T-helper 17 cell (primary cell): ENCODE results near the gene AMER1. TPM values are rescaled to one million over a fixed set of nuclear protein-coding genes. Genes with fewer than 3 reads are reported as not detected.
A peak's percentile ranks its signal among the peaks of the same experiment; 100 is the strongest.

ENCODE experiments used
- ATAC-seq: fragments of 150-1000 bp; cut with Tn5 transposase; 2 replicates; pipeline ENCODE4 v1.10.0; 2021; ENCODE audit warnings: mild to moderate bottlenecking, moderate library complexity
- DNase-seq, 3 donors: peaks; one replicate each; pipeline versions ENCODE4 v3.0.0 to v3.0.0-alpha.2; 2020 to 2021
- H3K9me3 ChIP-seq: one replicate; pipeline ENCODE4 v1.7.0; 2013; ENCODE audit warnings: low read length, mild to moderate bottlenecking; ENCODE audit not compliant: control insufficient read depth, poor library complexity, severe bottlenecking
- H3K27ac Mint-ChIP-seq: one replicate; pipeline ENCODE4 v1.8.0; 2022; ENCODE audit warnings: mild to moderate bottlenecking, moderate library complexity, mixed read lengths
- H3K27me3 Mint-ChIP-seq: one replicate; pipeline ENCODE4 v1.8.0; 2022; ENCODE audit warnings: mixed read lengths
- H3K36me3 Mint-ChIP-seq: one replicate; pipeline ENCODE4 v1.8.0; 2022; ENCODE audit warnings: low read depth, mixed read lengths
- H3K4me1 Mint-ChIP-seq: one replicate; pipeline ENCODE4 v1.8.0; 2022; ENCODE audit warnings: mild to moderate bottlenecking, mixed read lengths
- H3K4me3 Mint-ChIP-seq: one replicate; pipeline ENCODE4 v1.8.0; 2022; ENCODE audit warnings: mild to moderate bottlenecking, moderate library complexity, mixed read lengths
- total RNA-seq, 4 donors: library from RNA in 2 of 4; stranded (reverse) in 2 of 4; gene quantifications; one replicate each; pipeline ENCODE4 v1.2.3 and lab custom pipeline; 2022 to 2026

The AMER1 gene
- total RNA-seq, 2 donors from 2014 or later: 3.2 to 3.8 TPM

DNA sequence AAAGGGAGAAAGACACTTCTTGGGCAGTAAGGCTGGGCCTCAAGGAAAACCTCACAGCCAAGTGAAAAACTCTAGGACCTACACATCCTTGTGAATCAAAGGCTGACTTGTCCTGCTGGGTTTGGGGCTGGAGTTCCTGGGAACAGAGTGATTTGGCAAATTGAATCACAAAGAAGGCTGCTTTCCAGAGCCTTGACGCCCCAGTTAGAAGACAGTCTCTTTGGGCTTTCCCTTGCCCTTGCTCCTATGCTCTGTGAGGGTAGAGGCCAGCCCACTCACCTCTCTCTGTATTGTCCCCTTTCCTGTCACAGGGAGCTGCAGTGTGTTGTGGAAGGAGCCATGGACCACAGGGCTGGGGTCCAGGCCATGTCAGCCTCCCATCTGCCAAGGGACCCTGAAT lies 9.6 kb downstream of the AMER1 start:
- peaks cover 4% of the 10 kb centered on the region for H3K4me1 Mint-ChIP-seq
- ATAC-seq (no peak), DNase-seq (no peak)
- H3K27me3 Mint-ChIP-seq: no peaks in the 10 kb centered on the region
- H3K4me3 Mint-ChIP-seq: no peak overlapping the region
- H3K27ac Mint-ChIP-seq: no peak overlapping the region
- H3K9me3 ChIP-seq: no peaks in the 10 kb centered on the region
- H3K36me3 Mint-ChIP-seq: peaks cover 4% of the 10 kb centered on the region

DNA sequence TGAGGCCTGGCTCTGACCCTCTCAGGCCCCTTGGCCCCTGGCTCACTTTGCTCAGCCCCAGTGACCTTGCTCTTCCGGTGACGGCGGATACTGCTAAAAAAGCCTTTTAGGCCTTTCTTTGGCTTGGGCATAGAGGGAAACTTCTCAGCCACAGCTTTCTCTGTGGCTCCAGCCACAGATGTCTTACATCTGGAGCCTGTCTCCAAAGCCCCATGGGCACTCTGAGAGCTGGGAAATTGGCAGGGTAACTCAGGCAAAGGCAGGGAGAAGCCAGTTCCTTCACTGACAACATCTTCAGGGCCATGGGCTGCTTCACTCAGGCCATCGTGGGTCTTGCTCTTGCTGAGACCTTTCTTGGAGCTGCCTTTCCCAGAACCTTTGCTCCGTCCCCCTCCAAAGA lies 12.8 kb downstream of the AMER1 start:
- peak overlapping the region; percentile 61 for H3K27ac Mint-ChIP-seq
- H3K4me3 Mint-ChIP-seq: no peak overlapping the region
- no peaks in the 10 kb centered on the region for H3K4me1 Mint-ChIP-seq
- DNase-seq: no peak
- H3K9me3 ChIP-seq: no peaks in the 10 kb centered on the region
- H3K36me3 Mint-ChIP-seq: peaks cover 4% of the 10 kb centered on the region
- no peaks in the 10 kb centered on the region for H3K27me3 Mint-ChIP-seq
- no peak for ATAC-seq

DNA sequence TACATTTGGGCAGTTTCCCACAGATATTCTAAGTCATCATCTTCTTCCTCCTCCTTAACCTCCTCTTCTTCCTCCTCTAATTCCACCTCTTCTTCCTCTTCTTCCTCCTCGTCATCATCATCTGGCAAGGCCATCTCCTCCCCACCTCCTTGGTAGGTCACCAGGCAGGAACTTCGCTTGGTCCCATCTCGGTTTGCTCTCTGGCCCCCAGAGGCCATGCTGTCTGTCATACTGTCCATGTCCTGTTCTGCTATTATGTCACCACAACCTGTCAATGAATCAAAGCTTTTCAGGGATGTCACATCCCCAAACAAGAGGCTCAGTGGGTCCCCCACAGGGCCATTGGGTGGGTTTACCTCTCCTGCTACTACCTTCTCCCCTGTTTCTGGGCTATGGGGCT lies 13.5 kb downstream of the AMER1 start:
- ATAC-seq (no peak), DNase-seq (no peak)
- Mint-ChIP-seq H3K36me3 (peaks cover 4% of the 10 kb centered on the region), H3K27me3 (no peaks in the 10 kb centered on the region), H3K27ac (peak overlapping the region; percentile 39), H3K4me1 (no peaks in the 10 kb centered on the region), H3K4me3 (no peak overlapping the region)
- H3K9me3 ChIP-seq: no peaks in the 10 kb centered on the region

DNA sequence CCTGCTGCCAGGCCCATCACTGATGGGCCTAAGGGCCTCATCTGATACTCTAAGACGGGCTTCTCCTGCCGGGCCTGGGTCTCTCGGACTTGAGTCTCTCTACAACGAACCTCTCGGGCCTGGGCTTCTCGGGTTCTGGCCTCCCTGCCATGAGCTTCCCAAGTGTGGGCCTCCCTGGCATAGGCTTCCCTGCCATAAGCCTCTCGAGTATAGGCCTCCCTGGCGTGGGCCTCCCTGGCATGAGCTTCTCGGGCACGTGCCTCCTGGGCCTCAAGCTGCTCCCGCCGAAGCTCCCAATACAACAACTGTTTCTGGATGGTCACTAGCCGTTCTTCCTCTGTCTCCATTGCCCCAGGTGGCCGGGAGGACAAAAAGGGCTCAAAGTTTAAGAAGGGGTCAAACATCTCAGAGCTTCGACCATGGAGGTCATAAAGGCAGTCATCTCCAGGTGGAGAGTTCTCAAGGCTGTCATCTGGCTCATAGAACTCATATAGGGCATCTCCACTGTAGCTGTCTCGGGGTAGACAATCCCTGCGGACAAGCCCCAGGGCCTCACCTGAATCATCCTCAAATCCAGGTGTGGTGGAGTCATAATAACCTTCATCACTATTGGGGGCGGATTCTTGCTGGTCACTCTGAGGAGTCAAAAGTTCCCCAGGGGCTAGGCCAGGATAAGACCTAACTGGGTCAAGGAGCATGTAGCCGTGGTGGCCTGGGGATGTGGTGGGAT lies 14.1 kb downstream of the AMER1 start:
- no peaks in the 10 kb centered on the region for H3K4me1 Mint-ChIP-seq
- no peak for DNase-seq
- no peak for ATAC-seq

DNA sequence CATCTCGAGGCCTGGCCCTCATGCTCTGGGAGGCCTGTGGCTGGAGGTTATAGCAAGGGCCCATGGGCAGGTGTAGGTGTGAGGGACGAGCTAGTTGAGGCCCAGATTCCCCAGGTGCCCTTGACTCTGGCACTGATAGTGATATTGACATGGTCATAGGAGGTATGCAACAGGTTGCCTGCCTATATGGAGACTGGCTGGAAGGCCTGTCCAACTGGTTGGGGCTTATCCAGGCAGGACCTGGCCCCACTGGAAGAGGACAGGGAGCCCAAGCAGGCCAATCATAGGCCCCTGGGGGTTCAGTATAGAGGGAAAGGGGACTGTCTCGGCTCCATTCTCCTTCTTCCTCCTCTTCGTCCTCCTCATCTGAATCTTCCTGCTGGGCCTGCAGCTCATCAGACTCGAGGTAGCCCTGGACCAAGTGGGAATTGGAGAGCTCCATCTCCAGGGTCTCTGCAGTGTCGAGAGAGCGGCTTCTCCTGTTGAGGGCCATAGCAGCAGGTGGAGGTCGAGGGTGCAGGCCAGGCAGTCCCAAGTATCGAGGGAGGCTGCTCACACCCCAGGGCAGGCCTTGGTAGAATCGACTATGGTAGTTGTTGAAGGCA lies 15.3 kb downstream of the AMER1 start:
- no peak overlapping the region for H3K4me3 Mint-ChIP-seq
- no peaks in the 10 kb centered on the region for H3K9me3 ChIP-seq
- peaks cover 4% of the 10 kb centered on the region for H3K36me3 Mint-ChIP-seq
- ATAC-seq (no peak), DNase-seq (no peak)
- no peaks in the 10 kb centered on the region for H3K4me1 Mint-ChIP-seq
- no peaks in the 10 kb centered on the region for H3K27me3 Mint-ChIP-seq
- H3K27ac Mint-ChIP-seq: no peak overlapping the region

More for the DNA sequence above, 14.1 kb downstream of the AMER1 start:
- peak overlapping the region; percentile 39 for H3K27ac Mint-ChIP-seq
- no peaks in the 10 kb centered on the region for H3K27me3 Mint-ChIP-seq
- H3K4me3 Mint-ChIP-seq: no peak overlapping the region
- peaks cover 4% of the 10 kb centered on the region for H3K36me3 Mint-ChIP-seq
- no peaks in the 10 kb centered on the region for H3K9me3 ChIP-seq

DNA sequence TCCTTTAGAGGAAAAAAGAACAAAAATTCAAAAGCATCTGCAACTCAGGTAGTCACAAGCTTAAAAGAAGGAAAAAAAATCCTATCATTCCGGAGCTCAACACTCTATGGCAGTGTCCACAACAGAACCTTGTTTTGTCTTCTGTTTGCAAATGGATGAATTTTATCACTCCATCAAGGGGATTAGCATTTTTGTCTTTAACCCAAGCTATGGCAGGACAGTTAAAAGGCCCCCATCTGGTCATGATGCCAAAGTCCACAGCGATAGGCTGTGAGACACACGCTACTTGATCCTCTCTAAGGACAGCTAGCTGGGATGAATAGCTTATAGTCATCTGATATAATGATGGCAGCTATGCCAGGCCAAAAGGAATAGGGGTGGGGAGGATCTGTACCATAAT lies 16.6 kb downstream of the AMER1 start:
- H3K9me3 ChIP-seq: no peaks in the 10 kb centered on the region
- Mint-ChIP-seq H3K27me3 (no peaks in the 10 kb centered on the region), H3K4me3 (no peak overlapping the region), H3K36me3 (peaks cover 4% of the 10 kb centered on the region), H3K4me1 (no peaks in the 10 kb centered on the region), H3K27ac (no peak overlapping the region)
- ATAC-seq: no peak
- DNase-seq: no peak

DNA sequence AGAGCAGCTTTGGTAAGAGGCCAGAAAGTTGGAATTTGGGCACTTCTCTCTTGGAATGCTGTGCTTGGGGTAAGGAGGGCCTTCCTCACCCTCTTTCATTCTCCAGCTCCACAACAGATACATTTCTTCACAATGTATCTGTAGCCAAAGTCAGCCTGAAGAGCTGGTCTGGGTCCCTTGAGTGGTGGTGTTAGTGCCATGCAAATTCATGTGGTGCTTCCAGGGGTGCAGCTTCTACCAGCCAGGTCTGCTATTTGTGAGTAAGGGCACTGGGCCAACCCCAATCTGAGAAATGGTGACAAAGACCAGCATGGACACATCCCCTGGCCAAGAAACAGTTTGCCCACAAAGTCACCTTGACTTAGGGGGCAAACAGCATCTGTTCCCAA lies 17.8 kb downstream of the AMER1 start:
- no peaks in the 10 kb centered on the region for H3K4me1 Mint-ChIP-seq
- DNase-seq: no peak
- no peaks in the 10 kb centered on the region for H3K9me3 ChIP-seq
- no peak for ATAC-seq
- no peak overlapping the region for H3K27ac Mint-ChIP-seq
- no peaks in the 10 kb centered on the region for H3K27me3 Mint-ChIP-seq
- H3K36me3 Mint-ChIP-seq: peaks cover 4% of the 10 kb centered on the region
- H3K4me3 Mint-ChIP-seq: no peak overlapping the region

DNA sequence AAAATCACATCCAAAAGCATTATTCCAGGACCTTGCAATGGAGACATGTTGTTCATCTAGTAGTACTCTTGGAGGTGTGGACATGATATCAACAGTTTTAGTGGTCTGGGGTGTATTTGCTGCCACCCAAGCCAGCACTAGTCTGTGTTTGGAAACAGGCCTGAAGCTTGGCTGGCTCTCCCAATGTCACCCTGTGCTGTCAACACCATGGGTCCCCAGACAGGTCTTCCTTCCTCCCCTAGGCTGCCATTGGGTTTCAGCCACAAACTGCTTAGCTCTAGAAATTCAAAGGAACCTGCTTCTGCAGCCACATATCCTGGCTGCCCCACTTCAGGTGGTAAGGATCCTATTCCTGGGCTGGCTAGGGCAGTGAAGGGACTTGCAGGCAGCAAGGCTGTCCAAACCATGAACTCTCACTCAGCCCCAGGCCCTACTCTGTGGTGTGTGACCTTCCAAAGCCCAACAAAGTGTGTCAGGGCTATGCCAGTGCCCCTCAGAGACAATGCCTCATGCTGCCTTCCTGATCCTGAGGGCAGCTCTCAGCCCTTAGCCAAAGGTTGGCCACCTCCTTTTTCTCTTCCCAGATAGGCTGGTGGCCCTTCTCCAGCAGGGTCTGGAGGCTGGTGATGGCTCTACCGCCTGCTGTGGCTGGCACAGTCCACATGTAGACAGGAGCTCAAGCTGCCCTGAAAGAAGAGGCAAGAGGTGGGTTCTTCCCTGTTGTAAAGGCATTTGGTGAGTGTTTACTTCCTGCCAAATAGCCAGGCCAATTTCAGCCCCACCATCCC lies 18.3 kb downstream of the AMER1 start:
- Mint-ChIP-seq H3K36me3 (peaks cover 3% of the 10 kb centered on the region), H3K27ac (no peak overlapping the region), H3K27me3 (no peaks in the 10 kb centered on the region), H3K4me1 (no peaks in the 10 kb centered on the region), H3K4me3 (no peak overlapping the region)
- DNase-seq: no peak
- no peak for ATAC-seq
- H3K9me3 ChIP-seq: no peaks in the 10 kb centered on the region

DNA sequence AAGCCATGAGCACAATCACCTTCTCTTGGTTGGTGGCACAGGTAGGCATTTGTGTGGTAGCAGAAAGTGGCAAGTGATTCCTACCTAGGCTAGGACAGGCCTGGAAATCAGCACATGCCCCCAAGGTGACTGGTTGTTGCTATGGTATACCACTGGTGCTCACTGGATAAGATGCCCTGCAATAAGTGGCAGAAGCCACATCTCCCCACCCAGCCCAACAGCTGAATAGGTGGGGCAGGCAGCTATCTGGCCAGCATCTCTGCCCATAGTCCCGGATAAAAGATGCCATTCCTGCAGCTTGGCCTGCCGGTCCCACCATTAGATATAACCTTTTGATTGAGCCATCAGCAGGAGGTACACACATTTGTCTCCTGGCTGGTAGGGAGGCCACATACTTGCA lies 21.1 kb downstream of the AMER1 start:
- ATAC-seq (no peak), DNase-seq (no peak)
- Mint-ChIP-seq H3K4me1 (no peaks in the 10 kb centered on the region), H3K27me3 (no peaks in the 10 kb centered on the region), H3K27ac (no peak overlapping the region), H3K4me3 (no peak overlapping the region), H3K36me3 (no peaks in the 10 kb centered on the region)
- H3K9me3 ChIP-seq: no peaks in the 10 kb centered on the region

DNA sequence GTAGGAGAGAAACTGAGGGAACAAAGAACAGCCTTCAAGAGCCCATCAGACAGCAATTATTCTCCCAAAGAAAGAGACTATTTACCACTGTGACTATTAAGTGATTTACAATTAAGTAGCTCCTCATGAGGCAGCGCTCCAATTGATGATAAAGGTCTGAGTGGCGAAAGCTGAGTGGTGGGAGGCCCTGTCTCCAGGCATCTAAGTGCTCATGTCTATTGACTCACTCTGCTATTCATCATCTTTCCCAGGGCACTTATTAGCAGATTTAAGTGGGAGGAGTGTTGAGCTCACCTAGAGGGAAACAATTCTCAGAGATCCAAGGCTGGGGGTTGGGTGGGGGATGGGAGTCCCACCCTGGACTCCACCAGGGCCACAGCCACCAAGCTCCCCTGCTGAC lies 23.3 kb downstream of the AMER1 start:
- no peak overlapping the region for H3K27ac Mint-ChIP-seq
- no peaks in the 10 kb centered on the region for H3K4me1 Mint-ChIP-seq
- no peak for DNase-seq
- H3K27me3 Mint-ChIP-seq: no peaks in the 10 kb centered on the region
- no peaks in the 10 kb centered on the region for H3K36me3 Mint-ChIP-seq
- no peaks in the 10 kb centered on the region for H3K9me3 ChIP-seq
- no peak overlapping the region for H3K4me3 Mint-ChIP-seq
- no peak for ATAC-seq

DNA sequence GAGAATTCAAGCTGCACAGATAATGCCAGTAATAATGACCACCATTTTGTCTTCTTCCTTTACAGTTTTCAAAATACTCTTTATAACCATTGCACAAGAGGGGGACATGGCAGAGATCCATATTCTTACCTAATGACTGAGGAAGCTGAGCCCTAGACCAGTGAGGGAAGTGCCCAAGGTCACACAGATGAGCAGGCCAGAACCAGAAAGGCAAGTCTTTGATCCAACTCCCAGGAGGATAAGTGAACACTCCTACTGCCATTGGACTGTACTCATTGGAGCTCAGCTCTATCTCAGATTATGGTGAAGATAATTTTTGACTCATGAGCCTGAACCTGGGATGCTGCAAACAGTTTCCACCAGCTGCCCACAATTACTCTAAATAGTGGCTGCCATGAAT lies 28.6 kb downstream of the AMER1 start:
- Mint-ChIP-seq H3K4me3 (no peak overlapping the region), H3K36me3 (peaks cover 2% of the 10 kb centered on the region), H3K27me3 (no peaks in the 10 kb centered on the region), H3K4me1 (peaks cover 3% of the 10 kb centered on the region), H3K27ac (no peak overlapping the region)
- DNase-seq (no peak), ATAC-seq (no peak)
- no peaks in the 10 kb centered on the region for H3K9me3 ChIP-seq

DNA sequence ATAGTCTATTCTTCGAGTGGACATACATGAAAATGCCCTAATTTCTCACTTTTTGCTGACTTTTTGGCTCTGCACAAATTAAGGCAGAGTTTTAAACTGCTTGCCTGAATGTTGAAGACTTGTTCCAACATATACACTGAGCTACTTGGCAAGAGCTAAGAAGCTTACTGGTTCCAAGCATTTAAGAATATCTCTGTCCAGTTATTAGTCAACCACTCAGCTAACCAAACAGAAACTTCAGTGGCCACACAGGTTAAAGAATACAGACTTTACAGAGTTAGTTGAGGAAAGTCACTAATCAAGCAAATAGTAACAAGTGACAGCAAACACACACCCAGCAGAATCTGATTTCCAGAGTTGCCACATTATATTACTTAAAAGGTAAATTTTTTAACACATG lies 35.5 kb downstream of the AMER1 start:
- no peaks in the 10 kb centered on the region for H3K9me3 ChIP-seq
- H3K4me3 Mint-ChIP-seq: no peak overlapping the region
- peaks cover 1% of the 10 kb centered on the region for H3K4me1 Mint-ChIP-seq
- no peaks in the 10 kb centered on the region for H3K27me3 Mint-ChIP-seq
- H3K36me3 Mint-ChIP-seq: peaks cover 2% of the 10 kb centered on the region
- no peak overlapping the region for H3K27ac Mint-ChIP-seq
- ATAC-seq (no peak), DNase-seq (no peak)

DNA sequence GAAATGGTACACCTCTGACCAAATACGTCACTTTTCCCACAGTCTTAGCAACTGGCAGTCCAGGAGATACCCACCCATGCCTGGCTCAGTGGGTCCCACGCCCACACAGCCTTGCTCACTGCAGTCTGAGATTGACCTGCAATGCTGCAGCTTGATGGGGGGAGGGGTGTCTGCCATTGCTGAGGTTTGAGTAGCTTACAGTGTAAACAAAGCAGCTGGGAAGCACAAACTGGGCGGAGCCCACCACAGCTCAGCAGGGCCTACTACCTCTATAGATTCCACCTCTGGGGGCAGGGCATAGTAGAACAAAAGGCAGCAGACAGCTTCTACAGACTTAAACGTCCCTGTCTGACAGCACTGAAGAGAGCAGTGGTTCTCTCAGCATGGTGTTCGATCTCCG lies 52.7 kb downstream of the AMER1 start:
- no peak overlapping the region for H3K27ac Mint-ChIP-seq
- no peaks in the 10 kb centered on the region for H3K4me1 Mint-ChIP-seq
- no peak overlapping the region for H3K4me3 Mint-ChIP-seq
- H3K27me3 Mint-ChIP-seq: no peaks in the 10 kb centered on the region
- no peak for DNase-seq
- H3K36me3 Mint-ChIP-seq: peaks cover 2% of the 10 kb centered on the region
- ATAC-seq: no peak
- H3K9me3 ChIP-seq: no peaks in the 10 kb centered on the region
